ENCODE data around the gene CCDC92.

DNA sequence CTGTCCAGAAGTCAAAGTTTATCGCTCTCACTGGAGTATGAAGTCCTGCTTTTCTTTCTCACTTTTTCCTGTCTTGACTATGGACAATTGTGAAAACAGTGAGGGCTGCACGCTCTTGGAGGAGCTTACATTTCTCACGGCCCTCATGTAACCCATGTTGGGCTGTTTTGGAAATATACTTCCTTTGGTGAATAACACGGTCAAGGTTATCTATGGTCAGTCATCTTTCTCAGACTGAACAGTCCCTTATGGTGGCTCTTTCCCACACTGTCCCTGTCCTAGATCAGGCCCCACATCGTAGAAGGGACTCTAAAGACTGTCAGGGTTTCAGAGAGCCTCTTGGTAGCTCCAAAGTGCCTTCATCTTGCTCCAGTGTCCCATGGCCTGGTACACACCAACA, 7.2 kb downstream of the CCDC92 start:
- TF ChIP-seq, protein P1, sequence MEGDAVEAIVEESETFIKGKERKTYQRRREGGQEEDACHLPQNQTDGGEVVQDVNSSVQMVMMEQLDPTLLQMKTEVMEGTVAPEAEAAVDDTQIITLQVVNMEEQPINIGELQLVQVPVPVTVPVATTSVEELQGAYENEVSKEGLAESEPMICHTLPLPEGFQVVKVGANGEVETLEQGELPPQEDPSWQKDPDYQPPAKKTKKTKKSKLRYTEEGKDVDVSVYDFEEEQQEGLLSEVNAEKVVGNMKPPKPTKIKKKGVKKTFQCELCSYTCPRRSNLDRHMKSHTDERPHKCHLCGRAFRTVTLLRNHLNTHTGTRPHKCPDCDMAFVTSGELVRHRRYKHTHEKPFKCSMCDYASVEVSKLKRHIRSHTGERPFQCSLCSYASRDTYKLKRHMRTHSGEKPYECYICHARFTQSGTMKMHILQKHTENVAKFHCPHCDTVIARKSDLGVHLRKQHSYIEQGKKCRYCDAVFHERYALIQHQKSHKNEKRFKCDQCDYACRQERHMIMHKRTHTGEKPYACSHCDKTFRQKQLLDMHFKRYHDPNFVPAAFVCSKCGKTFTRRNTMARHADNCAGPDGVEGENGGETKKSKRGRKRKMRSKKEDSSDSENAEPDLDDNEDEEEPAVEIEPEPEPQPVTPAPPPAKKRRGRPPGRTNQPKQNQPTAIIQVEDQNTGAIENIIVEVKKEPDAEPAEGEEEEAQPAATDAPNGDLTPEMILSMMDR (IDR thresholded peaks at IDR 0.05) = no peak
- TF ChIP-seq POLR2A (IDR thresholded peaks at IDR 0.05) = no peak

Measured in body of pancreas (tissue), 4 donors.